HG02943 (cell line): ENCODE data around the gene CNN3.

Source experiments
- ATAC-seq: cut with Tn5 transposase; IDR thresholded peaks from one replicate; pipeline ENCODE4 v1.9.1; 2021; ENCODE audit warnings: mild to moderate bottlenecking, low read depth, moderate library complexity; ENCODE audit not compliant: unreplicated experiment

Gene CNN3

DNA sequence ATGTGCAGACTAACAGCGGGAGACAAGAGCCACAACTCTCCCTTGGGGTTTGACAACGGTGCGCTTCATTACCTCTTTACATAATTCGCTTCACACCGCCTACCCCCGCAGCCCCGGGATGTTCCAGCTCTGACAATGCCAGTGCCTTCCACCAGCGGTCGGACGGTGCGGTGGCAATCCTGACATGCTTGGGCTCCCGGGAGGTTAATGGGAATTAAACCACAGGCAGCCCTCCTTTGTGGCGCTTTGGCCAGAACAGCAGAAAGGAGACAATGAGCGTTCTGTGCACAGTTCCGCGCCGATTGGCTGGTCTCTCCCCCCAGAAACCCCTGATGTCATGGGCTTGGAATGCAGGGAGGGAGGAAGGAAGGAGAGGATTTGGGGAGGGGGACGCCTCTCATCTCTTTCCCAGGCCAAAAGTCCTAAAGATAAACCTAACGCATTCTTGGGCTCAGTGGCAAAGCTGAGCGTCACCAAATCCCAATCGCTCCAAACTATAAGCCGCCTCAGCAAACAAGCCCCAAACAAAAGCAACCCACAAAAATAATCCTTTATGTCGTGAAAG is 1.3 kb downstream of the CNN3 start:
- ATAC-seq = no peak

GRCh38 chr1:94925004-94925403 is 1.9 kb downstream of the CNN3 start:
- no peak for ATAC-seq

DNA sequence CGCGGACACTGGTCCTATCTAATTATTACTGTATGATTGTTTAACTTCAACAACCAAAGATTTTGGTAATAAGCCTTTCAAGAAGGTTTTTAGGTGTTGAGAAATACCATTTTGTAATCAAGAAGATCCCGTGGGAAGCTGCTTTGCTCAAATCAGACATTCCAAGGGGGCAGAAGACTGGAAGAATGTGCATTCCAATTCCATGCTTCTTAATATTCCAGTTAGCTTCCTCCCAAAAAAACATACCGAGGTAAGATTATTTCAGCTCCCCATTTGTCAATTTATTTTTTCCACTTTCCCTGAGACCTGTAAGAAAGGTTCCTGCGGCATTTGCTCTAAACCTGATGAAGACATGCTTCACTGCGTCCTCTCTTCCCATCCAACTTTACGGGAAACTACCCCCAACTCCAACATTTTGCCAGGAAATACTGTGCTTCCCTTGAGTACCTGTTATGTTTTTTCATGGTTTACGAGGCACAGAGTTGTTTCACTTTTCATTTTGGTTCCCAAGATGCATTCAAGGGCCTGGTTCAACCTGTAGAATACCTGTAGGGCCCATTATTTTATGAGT is 4.1 kb downstream of the CNN3 start:
- ATAC-seq = no peak

DNA sequence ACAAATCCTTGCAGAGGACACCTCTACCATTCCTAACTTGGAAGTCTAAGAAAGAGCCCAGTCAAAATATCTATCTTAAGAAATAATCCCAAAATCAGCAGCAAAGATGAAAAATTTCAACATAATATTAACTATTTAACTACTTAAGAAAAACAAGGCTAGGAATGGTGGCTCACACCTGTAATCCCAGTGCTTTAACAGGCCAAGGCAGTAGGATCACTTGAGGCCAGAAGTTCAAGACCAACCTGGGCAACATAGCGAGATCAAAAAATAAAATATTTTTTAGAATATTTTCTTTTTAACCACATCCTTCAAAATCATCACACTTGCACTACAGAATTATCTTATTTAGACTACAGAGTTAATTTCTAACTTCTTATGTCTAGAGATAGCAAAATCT is 4.9 kb downstream of the CNN3 start:
- no peak for ATAC-seq

DNA sequence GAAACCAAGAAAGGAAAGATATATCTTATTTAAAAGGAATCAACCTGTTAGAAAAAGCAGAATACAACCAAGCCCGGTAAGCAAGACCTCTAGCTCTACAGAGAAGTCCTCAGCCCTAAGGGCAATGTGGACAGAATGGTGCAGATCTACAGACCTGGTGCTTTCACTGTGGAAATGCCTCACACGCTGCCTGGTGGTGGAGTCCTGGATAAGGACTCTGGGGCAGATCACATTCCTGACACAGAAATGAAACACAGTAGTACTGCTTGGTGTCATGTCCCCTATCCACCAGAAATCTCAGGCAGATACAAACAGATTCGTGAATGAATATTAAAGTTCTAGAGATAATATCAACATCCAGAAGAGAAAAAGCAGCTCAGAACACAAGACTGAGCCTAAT is 6.8 kb downstream of the CNN3 start:
- no peak for ATAC-seq

GRCh38 chr1:94919241-94920030 is 7.5 kb downstream of the CNN3 start:
- ATAC-seq = no peak

DNA sequence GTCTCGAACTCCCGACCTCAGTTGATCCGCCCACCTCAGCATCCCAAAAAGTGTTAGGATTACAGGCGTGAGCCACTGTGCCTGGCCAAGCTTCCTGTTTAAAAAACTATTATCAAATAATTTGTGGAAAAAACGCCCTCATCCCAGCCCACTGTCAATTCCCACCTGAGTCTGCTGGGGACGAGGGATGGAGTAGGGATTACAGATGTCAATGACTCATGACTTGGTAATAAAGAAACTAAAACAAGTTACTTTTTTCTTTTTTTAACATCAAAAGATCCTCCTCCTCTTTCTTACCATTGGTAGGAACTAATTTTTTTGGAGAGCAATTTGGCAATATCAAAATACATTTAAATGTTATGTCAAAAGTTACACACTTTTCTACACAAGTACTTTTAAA is 9.7 kb downstream of the CNN3 start:
- ATAC-seq = no peak

- no peak for ATAC-seq
Measured at GRCh38 chr1:94912263-94913184, 14.4 kb downstream of the CNN3 start.

GRCh38 chr1:94909486-94909885 is 17.4 kb downstream of the CNN3 start:
- no peak for ATAC-seq

- ATAC-seq = no peak
Measured at GRCh38 chr1:94908965-94909364, 17.9 kb downstream of the CNN3 start.

DNA sequence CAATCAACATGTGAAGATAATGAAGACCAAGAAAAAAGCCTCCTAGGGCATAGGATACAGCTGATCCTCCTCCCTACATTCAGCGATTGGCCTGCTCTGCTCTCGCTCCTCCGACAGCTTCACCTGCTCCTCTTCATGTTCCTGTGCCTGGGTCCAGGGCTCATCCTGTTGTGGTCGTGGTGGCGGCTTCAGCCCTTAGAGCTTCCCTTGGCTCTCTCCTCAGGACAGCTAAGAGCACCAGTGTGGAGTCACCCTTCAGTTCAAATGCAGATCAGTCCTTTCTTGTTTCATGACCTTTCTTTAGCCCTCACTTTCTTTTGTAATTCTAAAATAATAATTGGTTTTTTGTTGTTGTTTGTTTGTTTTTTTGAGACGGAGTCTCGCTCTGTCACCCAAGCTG is 18.7 kb downstream of the CNN3 start:
- ATAC-seq = no peak

DNA sequence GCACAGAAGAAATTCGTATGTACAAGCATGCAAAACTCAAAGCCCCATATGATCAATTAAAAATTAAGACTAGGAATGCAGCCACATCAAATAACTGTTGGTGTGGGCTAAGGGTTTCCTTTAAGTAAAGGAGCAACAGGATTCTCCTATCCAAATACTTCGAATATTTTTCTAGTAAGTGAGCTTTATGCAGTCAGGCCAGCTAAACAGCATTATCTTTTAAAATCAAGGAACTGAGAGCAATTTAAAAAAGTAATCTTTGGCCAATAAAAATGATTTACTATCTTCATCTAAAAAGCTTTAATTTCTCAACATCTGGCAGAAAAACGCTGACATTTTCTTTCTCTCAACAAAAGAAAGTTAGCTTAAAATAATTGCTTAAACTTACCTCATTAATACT is 19.8 kb downstream of the CNN3 start:
- no peak for ATAC-seq

- no peak for ATAC-seq
Measured at GRCh38 chr1:94906382-94906781, 20.5 kb downstream of the CNN3 start.

DNA sequence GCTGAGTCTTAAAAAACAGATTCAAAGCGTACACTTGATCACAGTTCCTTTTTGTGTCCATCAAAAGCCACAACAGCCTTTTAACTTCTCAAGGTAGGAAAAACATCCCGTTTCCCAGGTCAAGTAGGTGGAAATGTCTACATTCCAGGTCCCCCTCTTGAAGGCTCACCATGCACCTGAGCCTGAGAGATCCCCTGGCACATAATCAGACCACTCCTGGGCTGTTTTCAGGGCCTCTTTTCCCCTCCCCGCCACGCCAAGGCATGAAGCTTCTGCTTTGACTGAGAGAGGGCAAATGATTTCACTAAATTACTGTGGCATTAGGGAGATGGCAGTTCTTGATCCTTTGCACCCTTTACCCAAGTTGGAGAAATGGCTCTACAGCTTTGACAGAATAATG is 21.7 kb downstream of the CNN3 start:
- no peak for ATAC-seq

GRCh38 chr1:94903280-94904009 is 23.5 kb downstream of the CNN3 start:
- ATAC-seq = no peak

GRCh38 chr1:94901841-94902240 is 25.1 kb downstream of the CNN3 start:
- ATAC-seq = no peak

GRCh38 chr1:94899756-94900155 is 27.2 kb downstream of the CNN3 start:
- ATAC-seq = no peak

- ATAC-seq = no peak
Measured at GRCh38 chr1:94898491-94899385, 28.2 kb downstream of the CNN3 start.

GRCh38 chr1:94895518-94895917 is 31.4 kb downstream of the CNN3 start:
- ATAC-seq = no peak
